ENCODE data around the gene FER.

DNA sequence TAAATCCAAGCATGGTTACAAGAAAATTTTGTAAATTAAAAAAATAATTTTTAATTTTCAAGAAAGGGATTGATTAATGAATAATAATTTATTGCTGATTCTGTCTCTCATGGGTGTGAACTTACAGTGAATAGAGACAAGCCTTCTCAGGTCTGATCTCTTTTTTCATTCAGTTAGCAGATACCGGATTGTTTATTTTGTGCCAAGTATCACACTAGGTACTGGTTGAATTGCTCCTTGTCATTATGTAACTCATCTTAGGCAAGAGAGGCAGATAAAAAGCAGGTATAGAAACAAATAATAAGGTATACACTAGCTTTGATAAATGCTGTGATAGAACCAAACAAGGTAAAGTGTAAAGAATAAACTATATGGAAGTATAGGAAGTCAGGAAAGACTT lies 378.8 kb downstream of the FER start:
- TF ChIP-seq, protein P1, sequence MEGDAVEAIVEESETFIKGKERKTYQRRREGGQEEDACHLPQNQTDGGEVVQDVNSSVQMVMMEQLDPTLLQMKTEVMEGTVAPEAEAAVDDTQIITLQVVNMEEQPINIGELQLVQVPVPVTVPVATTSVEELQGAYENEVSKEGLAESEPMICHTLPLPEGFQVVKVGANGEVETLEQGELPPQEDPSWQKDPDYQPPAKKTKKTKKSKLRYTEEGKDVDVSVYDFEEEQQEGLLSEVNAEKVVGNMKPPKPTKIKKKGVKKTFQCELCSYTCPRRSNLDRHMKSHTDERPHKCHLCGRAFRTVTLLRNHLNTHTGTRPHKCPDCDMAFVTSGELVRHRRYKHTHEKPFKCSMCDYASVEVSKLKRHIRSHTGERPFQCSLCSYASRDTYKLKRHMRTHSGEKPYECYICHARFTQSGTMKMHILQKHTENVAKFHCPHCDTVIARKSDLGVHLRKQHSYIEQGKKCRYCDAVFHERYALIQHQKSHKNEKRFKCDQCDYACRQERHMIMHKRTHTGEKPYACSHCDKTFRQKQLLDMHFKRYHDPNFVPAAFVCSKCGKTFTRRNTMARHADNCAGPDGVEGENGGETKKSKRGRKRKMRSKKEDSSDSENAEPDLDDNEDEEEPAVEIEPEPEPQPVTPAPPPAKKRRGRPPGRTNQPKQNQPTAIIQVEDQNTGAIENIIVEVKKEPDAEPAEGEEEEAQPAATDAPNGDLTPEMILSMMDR (IDR thresholded peaks at IDR 0.05; ENCODE audit: low read depth, low read length) = no peak
- TF ChIP-seq EZH2phosphoT487 (IDR thresholded peaks at IDR 0.05; ENCODE audit: low read depth) = no peak
